Calu3 (cell line): Measurements from ENCODE around the gene TCF7L2. TPM values are rescaled to one million over a fixed set of nuclear protein-coding genes. Genes with fewer than 3 reads are reported as not detected.

Experiments
- BruUV-seq: library from RNA; stranded (reverse); fragments of 400-500 nt; replicated peaks from 2 replicates; lab custom pipeline; 2021; lab: Mats Ljungman, UMichigan
- CTCF ChIA-PET: fragments of 300-600 bp; sonication (Branson Sonifier 250); formaldehyde crosslinking; loops from one replicate; lab custom pipeline; 2022; ENCODE audit warnings: antibody characterized with exemption; lab: Charles Lee
- DNase-seq: peaks from one replicate; pipeline ENCODE4 v3.0.0; 2022
- H3K27ac Mint-ChIP-seq: one replicate; pipeline ENCODE4 v1.8.0; 2022; ENCODE audit warnings: mixed read lengths; ENCODE audit not compliant: unreplicated experiment
- H3K27me3 Mint-ChIP-seq: one replicate; pipeline ENCODE4 v1.8.0; 2022; ENCODE audit warnings: mixed read lengths; ENCODE audit not compliant: unreplicated experiment
- H3K36me3 Mint-ChIP-seq: one replicate; pipeline ENCODE4 v1.8.0; 2022; ENCODE audit warnings: mild to moderate bottlenecking, moderate library complexity, mixed read lengths; ENCODE audit not compliant: insufficient read depth, unreplicated experiment
- H3K4me1 Mint-ChIP-seq: one replicate; pipeline ENCODE4 v1.8.0; 2022; ENCODE audit warnings: mild to moderate bottlenecking, low read depth, mixed read lengths; ENCODE audit not compliant: unreplicated experiment
- H3K4me3 Mint-ChIP-seq: one replicate; pipeline ENCODE4 v1.8.0; 2022; ENCODE audit warnings: mild to moderate bottlenecking, low read depth, moderate library complexity, mixed read lengths; ENCODE audit not compliant: unreplicated experiment
- H3K9me3 Mint-ChIP-seq: one replicate; pipeline ENCODE4 v1.8.0; 2022; ENCODE audit warnings: low read depth, mixed read lengths; ENCODE audit not compliant: unreplicated experiment
- intact Hi-C: fragments of 100-400 bp; cut with micrococcal nuclease; formaldehyde crosslinking; loops from one replicate; pipeline ENCODE4 v1.10.0; 2022; ENCODE audit not compliant: unreplicated experiment
- total RNA-seq: library from RNA; stranded (reverse); gene quantifications from 2 replicates; pipeline ENCODE4 v1.2.3, GENCODE V29; 2022
- TF ChIP-seq, protein P1 (sequence below): fragments of 200-600 bp; IDR thresholded peaks from one replicate; pipeline ENCODE4 v1.8.0; 2022; ENCODE audit warnings: antibody characterized with exemption; ENCODE audit not compliant: unreplicated experiment

Gene TCF7L2
- total RNA-seq, 1 experiment from 2014 or later = 36.6 TPM

DNA sequence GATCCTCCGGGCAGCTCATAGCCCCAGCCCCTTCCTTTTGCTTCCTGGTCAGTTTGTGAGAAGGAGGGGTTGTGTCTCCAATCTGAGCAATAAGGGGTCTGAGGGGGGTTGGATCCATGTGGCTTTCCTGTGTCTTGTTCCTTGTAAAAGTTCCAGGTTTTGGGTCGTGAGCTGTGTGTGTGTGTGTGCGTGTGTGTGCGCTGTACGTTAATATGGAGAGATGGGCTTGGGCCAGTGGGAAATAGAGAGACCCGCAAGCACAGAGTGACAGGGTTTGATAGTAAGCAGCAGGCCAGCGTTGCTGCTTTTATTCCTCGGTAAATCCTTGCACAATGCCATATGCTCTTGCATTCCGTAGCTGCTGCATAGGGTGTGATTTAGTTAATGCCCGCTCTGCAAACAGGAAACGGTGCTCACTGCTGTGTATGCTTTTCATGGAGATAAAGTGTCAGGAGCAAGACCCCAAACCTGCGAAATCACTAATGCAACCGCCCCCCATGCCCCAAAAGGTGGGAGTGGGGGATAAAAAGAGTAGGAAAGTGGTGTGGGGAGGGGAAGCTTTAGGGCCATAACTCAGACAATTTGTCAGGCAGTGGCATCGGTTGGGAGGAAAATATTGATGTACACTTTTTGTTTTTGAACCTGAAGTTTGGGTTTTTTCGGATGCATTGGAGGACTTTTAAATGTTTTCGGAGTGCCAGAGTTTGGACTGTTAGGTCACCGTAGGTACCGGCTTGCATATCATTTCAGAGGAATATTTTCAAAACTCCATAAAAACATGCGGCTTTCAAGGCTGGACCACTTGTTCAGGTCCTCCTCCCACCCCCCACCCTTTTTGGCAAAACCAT is 108.7 kb downstream of the TCF7L2 start:
- no peaks in the 10 kb centered on the region for H3K9me3 Mint-ChIP-seq
- no TSS peak for BruUV-seq
- H3K27ac Mint-ChIP-seq = no peak overlapping the region
- intact Hi-C loops = no loop called here
- no peaks in the 10 kb centered on the region for H3K27me3 Mint-ChIP-seq
- no peaks in the 10 kb centered on the region for H3K36me3 Mint-ChIP-seq
- peaks cover 32% of the 10 kb centered on the region for H3K4me1 Mint-ChIP-seq
- H3K4me3 Mint-ChIP-seq = no peak overlapping the region
- TF ChIP-seq, protein P1, sequence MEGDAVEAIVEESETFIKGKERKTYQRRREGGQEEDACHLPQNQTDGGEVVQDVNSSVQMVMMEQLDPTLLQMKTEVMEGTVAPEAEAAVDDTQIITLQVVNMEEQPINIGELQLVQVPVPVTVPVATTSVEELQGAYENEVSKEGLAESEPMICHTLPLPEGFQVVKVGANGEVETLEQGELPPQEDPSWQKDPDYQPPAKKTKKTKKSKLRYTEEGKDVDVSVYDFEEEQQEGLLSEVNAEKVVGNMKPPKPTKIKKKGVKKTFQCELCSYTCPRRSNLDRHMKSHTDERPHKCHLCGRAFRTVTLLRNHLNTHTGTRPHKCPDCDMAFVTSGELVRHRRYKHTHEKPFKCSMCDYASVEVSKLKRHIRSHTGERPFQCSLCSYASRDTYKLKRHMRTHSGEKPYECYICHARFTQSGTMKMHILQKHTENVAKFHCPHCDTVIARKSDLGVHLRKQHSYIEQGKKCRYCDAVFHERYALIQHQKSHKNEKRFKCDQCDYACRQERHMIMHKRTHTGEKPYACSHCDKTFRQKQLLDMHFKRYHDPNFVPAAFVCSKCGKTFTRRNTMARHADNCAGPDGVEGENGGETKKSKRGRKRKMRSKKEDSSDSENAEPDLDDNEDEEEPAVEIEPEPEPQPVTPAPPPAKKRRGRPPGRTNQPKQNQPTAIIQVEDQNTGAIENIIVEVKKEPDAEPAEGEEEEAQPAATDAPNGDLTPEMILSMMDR = no peak
- CTCF ChIA-PET = interaction anchor here (0.7 kb wide), 1 partner anchor 15 kb away, joined by 9 read pairs; no protein-coding TSS in a partner anchor
- no peak for DNase-seq

DNA sequence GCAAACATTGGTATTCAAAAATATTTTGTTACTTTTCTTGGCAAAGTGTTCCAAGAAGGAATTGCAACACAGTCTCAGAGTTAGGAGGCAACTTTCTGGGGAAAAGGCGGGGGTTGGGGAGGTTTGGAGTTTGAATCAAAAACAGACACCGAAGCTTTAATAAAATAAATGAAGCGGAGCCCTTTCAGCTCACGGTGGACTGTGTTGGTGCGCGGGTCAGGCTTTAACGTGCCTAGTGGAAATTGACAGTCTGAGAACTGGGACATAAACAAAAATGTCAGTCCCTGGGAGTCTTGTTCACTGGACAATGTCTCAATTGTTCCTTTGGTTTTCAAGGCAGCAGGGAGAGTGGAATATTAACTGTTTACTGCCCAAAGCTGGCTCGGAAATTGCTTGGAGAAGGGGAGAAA is 109.3 kb downstream of the TCF7L2 start:
- no TSS peak for BruUV-seq
- TF ChIP-seq, protein P1 = no peak
- H3K27me3 Mint-ChIP-seq = no peaks in the 10 kb centered on the region
- CTCF ChIA-PET = interaction anchor here (0.7 kb wide), 1 partner anchor 15 kb away, joined by 9 read pairs; no protein-coding TSS in a partner anchor
- H3K4me3 Mint-ChIP-seq = no peak overlapping the region
- no peak for DNase-seq
- H3K9me3 Mint-ChIP-seq = no peaks in the 10 kb centered on the region
- intact Hi-C loops = no loop called here
- H3K36me3 Mint-ChIP-seq = no peaks in the 10 kb centered on the region
- H3K4me1 Mint-ChIP-seq = peaks cover 30% of the 10 kb centered on the region
- H3K27ac Mint-ChIP-seq = no peak overlapping the region

DNA sequence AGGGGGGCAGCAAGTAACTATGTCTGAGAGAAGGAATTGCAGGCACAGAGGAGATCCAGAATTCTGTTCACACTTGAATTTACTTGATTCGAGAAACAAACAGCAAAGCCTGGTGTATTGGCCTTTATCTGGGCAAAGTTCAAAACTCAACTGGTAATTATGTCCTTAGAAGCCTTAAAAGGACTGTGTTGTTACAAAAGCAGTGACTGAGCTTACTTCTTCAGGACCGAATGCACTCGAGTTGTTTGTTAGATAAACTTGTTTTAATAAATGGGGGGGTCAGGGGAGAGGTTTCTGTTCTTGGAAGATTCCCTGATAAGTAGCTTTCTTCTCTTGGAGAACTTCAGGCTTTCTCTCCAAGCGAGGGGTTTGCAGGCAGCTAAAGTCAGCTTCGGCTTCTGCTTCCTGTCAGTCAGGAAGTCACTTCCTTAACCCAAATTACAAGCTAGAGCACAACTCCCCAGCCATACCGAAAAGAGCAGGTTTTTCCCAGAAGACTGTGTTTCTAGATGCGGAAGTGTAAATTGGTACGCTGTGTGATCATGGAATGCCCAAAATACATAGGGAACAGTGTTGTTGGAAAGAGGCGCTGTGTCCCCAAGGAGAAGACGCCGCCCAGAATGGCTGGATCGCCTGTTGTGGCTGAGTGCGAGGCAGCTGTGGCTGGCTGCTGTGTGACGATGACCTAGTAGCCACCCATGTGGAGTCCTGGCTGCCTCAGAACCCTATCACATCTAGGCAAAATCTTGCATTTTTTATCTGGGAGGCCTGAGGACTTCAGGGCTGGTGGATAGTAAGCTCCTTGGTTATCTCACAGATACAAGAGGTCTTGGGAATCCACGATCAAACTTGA is 110.4 kb downstream of the TCF7L2 start:
- intact Hi-C loops = loop anchor here (10.0 kb wide), 1 partner anchor 316 kb away; no protein-coding TSS in a partner anchor
- Mint-ChIP-seq H3K4me3 (no peak overlapping the region), H3K4me1 (peaks cover 28% of the 10 kb centered on the region), H3K27ac (no peak overlapping the region), H3K9me3 (no peaks in the 10 kb centered on the region), H3K27me3 (no peaks in the 10 kb centered on the region), H3K36me3 (no peaks in the 10 kb centered on the region)
- DNase-seq = no peak
- TF ChIP-seq, protein P1 = no peak
- BruUV-seq = no TSS peak
- CTCF ChIA-PET = interaction anchor here (0.7 to 1.0 kb wide), 2 partner anchors 139 to 427 kb away, joined by 3 read pairs; no protein-coding TSS in a partner anchor

DNA sequence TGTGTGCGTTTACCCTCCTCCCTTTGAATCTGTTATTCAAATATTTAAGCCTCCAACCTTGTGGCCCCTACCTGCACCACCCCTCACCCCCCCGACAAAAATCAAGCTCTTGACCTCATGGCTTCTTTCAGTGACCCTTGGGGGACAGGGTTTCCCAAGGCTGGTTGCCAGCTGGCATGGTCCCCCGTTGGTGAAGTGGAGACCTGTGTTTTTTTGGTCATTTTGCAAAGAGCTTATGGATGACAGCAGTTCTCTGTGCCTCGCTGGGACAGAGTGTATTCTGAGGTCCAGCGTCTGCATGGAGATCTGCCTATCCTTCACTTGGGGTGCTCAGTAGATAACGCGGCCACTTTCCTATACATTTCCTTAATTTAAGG is 111.0 kb downstream of the TCF7L2 start:
- intact Hi-C loops = loop anchor here (10.0 kb wide), 1 partner anchor 316 kb away; no protein-coding TSS in a partner anchor
- no TSS peak for BruUV-seq
- Mint-ChIP-seq H3K27me3 (no peaks in the 10 kb centered on the region), H3K36me3 (no peaks in the 10 kb centered on the region), H3K4me3 (no peak overlapping the region), H3K27ac (no peak overlapping the region), H3K9me3 (no peaks in the 10 kb centered on the region), H3K4me1 (peaks cover 28% of the 10 kb centered on the region)
- TF ChIP-seq, protein P1 = no peak
- DNase-seq = no peak
- CTCF ChIA-PET = interaction anchor here (0.7 to 1.0 kb wide), 2 partner anchors 138 to 428 kb away, joined by 3 read pairs; no protein-coding TSS in a partner anchor
